ENCODE results near the gene CYLD. TPM values are rescaled to one million over a fixed set of nuclear protein-coding genes. Genes with fewer than 3 reads are reported as not detected.

CYLD gene
- total and polyA plus RNA-seq, 2 of the 4 experiments (the other 2 are of a cell fraction), result 16.2 to 37.3 TPM

DNA sequence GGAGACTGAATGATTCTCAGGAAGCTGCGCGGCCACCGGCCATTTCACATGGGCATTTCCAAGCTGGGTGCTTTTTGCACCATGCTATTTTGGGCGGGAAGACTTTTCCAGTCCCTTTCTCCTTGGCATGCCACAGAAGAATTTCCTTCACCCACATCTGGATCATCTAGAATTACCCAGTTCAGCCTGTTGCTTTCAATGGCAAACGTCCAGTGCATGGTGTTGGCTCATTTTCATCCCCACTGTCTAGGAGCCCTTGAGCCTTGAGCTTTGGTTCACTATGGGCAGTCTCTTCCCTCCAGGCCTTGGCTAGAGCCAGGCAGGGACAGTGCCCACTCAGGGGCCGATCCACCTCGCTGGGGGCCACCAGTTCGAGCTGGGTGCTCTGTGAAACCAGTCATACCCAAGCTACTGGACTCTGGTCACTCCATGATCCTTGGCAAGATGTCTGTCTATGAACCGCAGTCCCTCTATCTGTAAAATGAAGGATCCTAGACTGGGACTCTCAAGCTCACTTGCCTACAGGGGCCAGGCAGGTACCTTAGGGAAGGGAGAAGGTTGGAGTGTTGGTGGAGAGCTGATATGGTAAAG is 71.1 kb downstream of the CYLD start:
- ATAC-seq (ENCODE audit: low read depth), result no peak
- Histone ChIP-seq H3K27me3 (ENCODE audit: control insufficient read depth, insufficient read depth, low read length) (peaks cover 8% of the 10 kb centered on the region; the same call in 1 of the 2 replicates), H3K79me1 (ENCODE audit: low read depth in 1 of 2, low read length in 2 of 2) (no peaks in the 10 kb centered on the region), H2BK20ac (ENCODE audit: low read depth, low read length) (no peak overlapping the region), H4K8ac (ENCODE audit: low read depth in 2 of 2, low read length in 2 of 2) (no peak overlapping the region), H3K14ac (replicated peaks; ENCODE audit: low read depth, low read length) (no peak overlapping the region), H3K4me3 (ENCODE audit: insufficient read depth, low read depth, low read length) (no peak overlapping the region), H3K9me1 (ENCODE audit: insufficient read depth, low read length) (no peaks in the 10 kb centered on the region), H3K27ac (ENCODE audit: insufficient read depth, low read length) (no peak overlapping the region), H3K4me2 (ENCODE audit: low read depth, low read length) (no peak overlapping the region), H2AK5ac (ENCODE audit: low read depth, low read length) (no peak overlapping the region), H2AK9ac (replicated peaks; ENCODE audit: low read depth, low read length, poor library complexity) (no peak overlapping the region), H3K18ac (ENCODE audit: low read depth, low read length) (no peak overlapping the region), H3K4me1 (ENCODE audit: control insufficient read depth, insufficient read depth, low read length) (no peaks in the 10 kb centered on the region), H3K56ac (ENCODE audit: extremely low read depth, insufficient read depth, low read length) (no peak overlapping the region), H3K36me3 (ENCODE audit: control insufficient read depth, insufficient read depth, low read length) (no peaks in the 10 kb centered on the region), H3K4ac (ENCODE audit: low read depth, low read length) (no peak overlapping the region), H3K9me3 (ENCODE audit: control insufficient read depth, insufficient read depth, low read length) (no peaks in the 10 kb centered on the region), H2BK5ac (ENCODE audit: low read depth, low read length, poor library complexity, severe bottlenecking) (no peak overlapping the region), H2AFZ (replicated peaks; ENCODE audit: low read length, poor library complexity) (peak overlapping the region; percentile 32), H2BK15ac (ENCODE audit: low read depth, low read length) (no peak overlapping the region), H4K20me1 (ENCODE audit: insufficient read depth, low read length) (no peaks in the 10 kb centered on the region), H3K9ac (ENCODE audit: low read depth, low read length) (no peak overlapping the region), H3K23ac (ENCODE audit: low read depth, low read length) (no peak overlapping the region), H4K91ac (ENCODE audit: insufficient read depth, low read depth, low read length) (no peak overlapping the region), H4K5ac (ENCODE audit: low read depth, low read length) (no peak overlapping the region), H2BK120ac (ENCODE audit: low read depth, low read length) (no peak overlapping the region)
- intact Hi-C loops (cut with micrococcal nuclease), result no loop called here
- in situ Hi-C loops (cut with MboI; ENCODE audit: low sequenced_read_pairs), result loop anchor here (25.0 kb wide), 1 partner anchor 1174 kb away; no protein-coding TSS in a partner anchor
- ChIA-PET CTCF (no interaction called here), POLR2A (ENCODE audit: unreplicated experiment) (no interaction called here)
- no TSS peak for BruUV-seq (replicated peaks)
- 17% methylated on average over 3 of the region's 9 CpGs; no CpG with 5 or more reads in 1 of the 2 experiments for WGBS, 2 experiments (ENCODE audit: extremely low coverage in 2 of 2, insufficient read length in 1 of 2)
- DNase-seq, result no peak
- TF ChIP-seq, protein P1, sequence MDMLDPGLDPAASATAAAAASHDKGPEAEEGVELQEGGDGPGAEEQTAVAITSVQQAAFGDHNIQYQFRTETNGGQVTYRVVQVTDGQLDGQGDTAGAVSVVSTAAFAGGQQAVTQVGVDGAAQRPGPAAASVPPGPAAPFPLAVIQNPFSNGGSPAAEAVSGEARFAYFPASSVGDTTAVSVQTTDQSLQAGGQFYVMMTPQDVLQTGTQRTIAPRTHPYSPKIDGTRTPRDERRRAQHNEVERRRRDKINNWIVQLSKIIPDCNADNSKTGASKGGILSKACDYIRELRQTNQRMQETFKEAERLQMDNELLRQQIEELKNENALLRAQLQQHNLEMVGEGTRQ (IDR thresholded peaks at IDR 0.05; ENCODE audit: low read depth, low read length), result no peak
- TF ChIP-seq NFE2L2 (IDR thresholded peaks at IDR 0.05; ENCODE audit: low read depth, low read length) (no peak), RCOR1 (IDR thresholded peaks at IDR 0.05; ENCODE audit: insufficient replicate concordance, low read length) (no peak), MAZ (IDR thresholded peaks at IDR 0.05; ENCODE audit: borderline replicate concordance, low read depth, low read length) (no peak), POLR2A (IDR thresholded peaks at IDR 0.05; ENCODE audit: low read depth, low read length) (no peak), RAD21 (IDR thresholded peaks at IDR 0.05; ENCODE audit: low read length) (no peak), CHD1 (IDR thresholded peaks at IDR 0.05; ENCODE audit: low read depth, low read length) (no peak), MAFK (IDR thresholded peaks at IDR 0.05; ENCODE audit: low read depth, low read length) (no peak), MXI1 (IDR thresholded peaks at IDR 0.05; ENCODE audit: borderline replicate concordance, low read depth, low read length) (no peak), BHLHE40 (IDR thresholded peaks at IDR 0.05; ENCODE audit: low read depth, low read length) (no peak), RFX5 (IDR thresholded peaks at IDR 0.05; ENCODE audit: low read depth, low read length) (no peak), SMC3 (IDR thresholded peaks at IDR 0.05; ENCODE audit: low read depth, low read length) (no peak)
- TF ChIP-seq, protein P2, sequence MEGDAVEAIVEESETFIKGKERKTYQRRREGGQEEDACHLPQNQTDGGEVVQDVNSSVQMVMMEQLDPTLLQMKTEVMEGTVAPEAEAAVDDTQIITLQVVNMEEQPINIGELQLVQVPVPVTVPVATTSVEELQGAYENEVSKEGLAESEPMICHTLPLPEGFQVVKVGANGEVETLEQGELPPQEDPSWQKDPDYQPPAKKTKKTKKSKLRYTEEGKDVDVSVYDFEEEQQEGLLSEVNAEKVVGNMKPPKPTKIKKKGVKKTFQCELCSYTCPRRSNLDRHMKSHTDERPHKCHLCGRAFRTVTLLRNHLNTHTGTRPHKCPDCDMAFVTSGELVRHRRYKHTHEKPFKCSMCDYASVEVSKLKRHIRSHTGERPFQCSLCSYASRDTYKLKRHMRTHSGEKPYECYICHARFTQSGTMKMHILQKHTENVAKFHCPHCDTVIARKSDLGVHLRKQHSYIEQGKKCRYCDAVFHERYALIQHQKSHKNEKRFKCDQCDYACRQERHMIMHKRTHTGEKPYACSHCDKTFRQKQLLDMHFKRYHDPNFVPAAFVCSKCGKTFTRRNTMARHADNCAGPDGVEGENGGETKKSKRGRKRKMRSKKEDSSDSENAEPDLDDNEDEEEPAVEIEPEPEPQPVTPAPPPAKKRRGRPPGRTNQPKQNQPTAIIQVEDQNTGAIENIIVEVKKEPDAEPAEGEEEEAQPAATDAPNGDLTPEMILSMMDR (conservative IDR thresholded peaks at IDR 0.05; ENCODE audit: low read depth, low read length), result no peak
- TF ChIP-seq, protein P3, sequence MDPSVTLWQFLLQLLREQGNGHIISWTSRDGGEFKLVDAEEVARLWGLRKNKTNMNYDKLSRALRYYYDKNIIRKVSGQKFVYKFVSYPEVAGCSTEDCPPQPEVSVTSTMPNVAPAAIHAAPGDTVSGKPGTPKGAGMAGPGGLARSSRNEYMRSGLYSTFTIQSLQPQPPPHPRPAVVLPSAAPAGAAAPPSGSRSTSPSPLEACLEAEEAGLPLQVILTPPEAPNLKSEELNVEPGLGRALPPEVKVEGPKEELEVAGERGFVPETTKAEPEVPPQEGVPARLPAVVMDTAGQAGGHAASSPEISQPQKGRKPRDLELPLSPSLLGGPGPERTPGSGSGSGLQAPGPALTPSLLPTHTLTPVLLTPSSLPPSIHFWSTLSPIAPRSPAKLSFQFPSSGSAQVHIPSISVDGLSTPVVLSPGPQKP (IDR thresholded peaks at IDR 0.05; ENCODE audit: borderline replicate concordance, low read depth, low read length), result no peak
- dilution Hi-C loops (cut with HindIII; ENCODE audit: low sequenced_read_pairs, unreplicated experiment), result no loop called here

Measured in IMR-90 (cell line).